ENCODE results near the gene STARD13.

DNA sequence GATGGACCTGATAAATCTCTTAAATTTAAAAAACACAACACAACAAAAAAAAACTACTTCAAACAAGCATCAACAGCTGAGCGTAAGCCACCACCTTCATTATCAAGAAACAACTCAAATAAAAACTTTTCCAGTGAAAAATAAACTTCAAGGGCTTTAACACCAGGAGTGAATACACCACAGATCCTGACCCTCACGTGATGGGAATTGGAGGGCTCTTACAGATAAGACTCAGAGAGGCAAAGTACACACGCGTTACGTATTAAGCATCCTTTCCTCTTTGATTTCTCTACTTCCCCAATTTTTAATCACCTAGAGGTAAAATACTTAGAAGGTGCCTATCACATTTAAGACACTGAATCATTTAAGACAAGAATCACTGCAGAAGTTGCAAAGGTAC is 573 bp upstream of the STARD13 start:
- no peak for TF ChIP-seq POLR2A (IDR thresholded peaks at IDR 0.05)
- TF ChIP-seq, protein P1, sequence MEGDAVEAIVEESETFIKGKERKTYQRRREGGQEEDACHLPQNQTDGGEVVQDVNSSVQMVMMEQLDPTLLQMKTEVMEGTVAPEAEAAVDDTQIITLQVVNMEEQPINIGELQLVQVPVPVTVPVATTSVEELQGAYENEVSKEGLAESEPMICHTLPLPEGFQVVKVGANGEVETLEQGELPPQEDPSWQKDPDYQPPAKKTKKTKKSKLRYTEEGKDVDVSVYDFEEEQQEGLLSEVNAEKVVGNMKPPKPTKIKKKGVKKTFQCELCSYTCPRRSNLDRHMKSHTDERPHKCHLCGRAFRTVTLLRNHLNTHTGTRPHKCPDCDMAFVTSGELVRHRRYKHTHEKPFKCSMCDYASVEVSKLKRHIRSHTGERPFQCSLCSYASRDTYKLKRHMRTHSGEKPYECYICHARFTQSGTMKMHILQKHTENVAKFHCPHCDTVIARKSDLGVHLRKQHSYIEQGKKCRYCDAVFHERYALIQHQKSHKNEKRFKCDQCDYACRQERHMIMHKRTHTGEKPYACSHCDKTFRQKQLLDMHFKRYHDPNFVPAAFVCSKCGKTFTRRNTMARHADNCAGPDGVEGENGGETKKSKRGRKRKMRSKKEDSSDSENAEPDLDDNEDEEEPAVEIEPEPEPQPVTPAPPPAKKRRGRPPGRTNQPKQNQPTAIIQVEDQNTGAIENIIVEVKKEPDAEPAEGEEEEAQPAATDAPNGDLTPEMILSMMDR (IDR thresholded peaks at IDR 0.05): no peak
